Stimulated activated naive CD4-positive, alpha-beta T cell treated with Interleukin-2 at 50 U/mL for 16 hours (primary cell): ENCODE measurements around the gene ITGBL1.
A peak's percentile ranks its signal among the peaks of the same experiment; 100 is the strongest.

Source experiments
- DNase-seq: peaks from one replicate; lab custom pipeline; 2025; lab: John Stamatoyannopoulos, UW

Gene ITGBL1

GRCh38 chr13:101565317-101565716 is 112.8 kb downstream of the ITGBL1 start:
- no peak for DNase-seq

- DNase-seq, result no peak
Observed at GRCh38 chr13:101567841-101568240, 115.4 kb downstream of the ITGBL1 start.

- no peak for DNase-seq
Observed at GRCh38 chr13:101569807-101570206, 117.3 kb downstream of the ITGBL1 start.

- no peak for DNase-seq
Observed at GRCh38 chr13:101570410-101570809, 117.9 kb downstream of the ITGBL1 start.

GRCh38 chr13:101572456-101572855 is 120.0 kb downstream of the ITGBL1 start:
- no peak for DNase-seq

GRCh38 chr13:101575581-101575980 is 123.1 kb downstream of the ITGBL1 start:
- DNase-seq, result no peak

GRCh38 chr13:101576455-101576854 is 124.0 kb downstream of the ITGBL1 start:
- DNase-seq, result no peak

- no peak for DNase-seq
Observed at GRCh38 chr13:101576977-101577376, 124.5 kb downstream of the ITGBL1 start.

GRCh38 chr13:101579281-101579802 is 126.9 kb downstream of the ITGBL1 start:
- no peak for DNase-seq

- DNase-seq, result no peak
Observed at GRCh38 chr13:101584331-101584730, 131.9 kb downstream of the ITGBL1 start.

GRCh38 chr13:101590479-101590878 is 138.0 kb downstream of the ITGBL1 start:
- no peak for DNase-seq

GRCh38 chr13:101594936-101595335 is 142.5 kb downstream of the ITGBL1 start:
- no peak for DNase-seq

GRCh38 chr13:101596803-101597202 is 144.3 kb downstream of the ITGBL1 start:
- no peak for DNase-seq

- no peak for DNase-seq
Observed at GRCh38 chr13:101611491-101612475, 159.3 kb downstream of the ITGBL1 start.

GRCh38 chr13:101612735-101613134 is 160.3 kb downstream of the ITGBL1 start:
- DNase-seq, result no peak

- DNase-seq, result no peak
Observed at GRCh38 chr13:101614491-101614890, 162.0 kb downstream of the ITGBL1 start.

- DNase-seq, result peak; percentile 16
Observed at GRCh38 chr13:101618440-101619187, 166.1 kb downstream of the ITGBL1 start.

- DNase-seq, result no peak
Observed at GRCh38 chr13:101621099-101621498, 168.6 kb downstream of the ITGBL1 start.

- no peak for DNase-seq
Observed at GRCh38 chr13:101623470-101624209, 171.2 kb downstream of the ITGBL1 start.

GRCh38 chr13:101624210-101624922 is 171.9 kb downstream of the ITGBL1 start:
- no peak for DNase-seq

- no peak for DNase-seq
Observed at GRCh38 chr13:101624981-101625380, 172.5 kb downstream of the ITGBL1 start.
